ENCODE data around the gene CELF2.

Gene CELF2

GRCh38 chr10:11266426-11266825, 248.8 kb downstream of the CELF2 start:
- H3K9ac ChIP-seq (ENCODE audit: low read depth, low read length) = no peak overlapping the region
- no peaks in the 10 kb centered on the region for H3K9me3 ChIP-seq (ENCODE audit: insufficient read depth, low read depth, low read length)
- H3K4me3 ChIP-seq (ENCODE audit: low read length) = no peak overlapping the region
- no peak overlapping the region for H3K27ac ChIP-seq (ENCODE audit: low read length)
- H3K36me3 ChIP-seq (ENCODE audit: insufficient read depth, low read depth, low read length) = 0 out of 2 replicates have a peak, but pooled peaks cover 4% of the 10 kb centered on the region
- H3K27me3 ChIP-seq (ENCODE audit: insufficient read depth, low read length) = no peaks in the 10 kb centered on the region
- H3K4me1 ChIP-seq (ENCODE audit: insufficient read depth, low read length) = peaks cover 24% of the 10 kb centered on the region

- no peak overlapping the region for H3K27ac ChIP-seq (ENCODE audit: low read length)
- no peaks in the 10 kb centered on the region for H3K27me3 ChIP-seq (ENCODE audit: insufficient read depth, low read length)
- no peak overlapping the region for H3K4me3 ChIP-seq (ENCODE audit: low read length)
- 0 out of 2 replicates have a peak, but pooled peaks cover 8% of the 10 kb centered on the region for H3K36me3 ChIP-seq (ENCODE audit: insufficient read depth, low read depth, low read length)
- H3K9me3 ChIP-seq (ENCODE audit: insufficient read depth, low read depth, low read length) = no peaks in the 10 kb centered on the region
- H3K4me1 ChIP-seq (ENCODE audit: insufficient read depth, low read length) = peaks cover 21% of the 10 kb centered on the region
- peak overlapping the region; percentile 12; the same call in 1 of the 2 replicates for H3K9ac ChIP-seq (ENCODE audit: low read depth, low read length)
These were observed 252.6 kb downstream of the CELF2 start for GRCh38 chr10:11270135-11270857.

- no peaks in the 10 kb centered on the region for H3K27me3 ChIP-seq (ENCODE audit: insufficient read depth, low read length)
- H3K4me1 ChIP-seq (ENCODE audit: insufficient read depth, low read length) = peaks cover 18% of the 10 kb centered on the region
- H3K4me3 ChIP-seq (ENCODE audit: low read length) = no peak overlapping the region
- 0 out of 2 replicates have a peak, but pooled peaks cover 10% of the 10 kb centered on the region for H3K36me3 ChIP-seq (ENCODE audit: insufficient read depth, low read depth, low read length)
- H3K9me3 ChIP-seq (ENCODE audit: insufficient read depth, low read depth, low read length) = no peaks in the 10 kb centered on the region
- H3K27ac ChIP-seq (ENCODE audit: low read length) = no peak overlapping the region
- no peak overlapping the region; the same call in 1 of the 2 replicates for H3K9ac ChIP-seq (ENCODE audit: low read depth, low read length)
These were observed 253.1 kb downstream of the CELF2 start for GRCh38 chr10:11270858-11271179.

- Histone ChIP-seq H3K4me1 (ENCODE audit: insufficient read depth, low read length) (peaks cover 10% of the 10 kb centered on the region), H3K4me3 (ENCODE audit: low read length) (no peak overlapping the region), H3K9me3 (ENCODE audit: insufficient read depth, low read depth, low read length) (no peaks in the 10 kb centered on the region), H3K27me3 (ENCODE audit: insufficient read depth, low read length) (no peaks in the 10 kb centered on the region), H3K27ac (ENCODE audit: low read length) (no peak overlapping the region), H3K36me3 (ENCODE audit: insufficient read depth, low read depth, low read length) (0 out of 2 replicates have a peak, but pooled peaks cover 10% of the 10 kb centered on the region), H3K9ac (ENCODE audit: low read depth, low read length) (no peak overlapping the region)
These were observed 255.3 kb downstream of the CELF2 start for GRCh38 chr10:11272915-11273389.

- H3K4me3 ChIP-seq (ENCODE audit: low read length) = no peak overlapping the region
- H3K27ac ChIP-seq (ENCODE audit: low read length) = no peak overlapping the region
- no peaks in the 10 kb centered on the region for H3K27me3 ChIP-seq (ENCODE audit: insufficient read depth, low read length)
- 0 out of 2 replicates have a peak, but pooled peaks cover 10% of the 10 kb centered on the region for H3K36me3 ChIP-seq (ENCODE audit: insufficient read depth, low read depth, low read length)
- H3K9me3 ChIP-seq (ENCODE audit: insufficient read depth, low read depth, low read length) = no peaks in the 10 kb centered on the region
- H3K9ac ChIP-seq (ENCODE audit: low read depth, low read length) = no peak overlapping the region
- peaks cover 10% of the 10 kb centered on the region for H3K4me1 ChIP-seq (ENCODE audit: insufficient read depth, low read length)
These were observed 256.8 kb downstream of the CELF2 start for GRCh38 chr10:11274452-11274851.

- no peak overlapping the region for H3K9ac ChIP-seq (ENCODE audit: low read depth, low read length)
- no peaks in the 10 kb centered on the region for H3K9me3 ChIP-seq (ENCODE audit: insufficient read depth, low read depth, low read length)
- peaks cover 3% of the 10 kb centered on the region; the same call in 1 of the 2 replicates for H3K4me1 ChIP-seq (ENCODE audit: insufficient read depth, low read length)
- H3K4me3 ChIP-seq (ENCODE audit: low read length) = no peak overlapping the region
- H3K27me3 ChIP-seq (ENCODE audit: insufficient read depth, low read length) = no peaks in the 10 kb centered on the region
- H3K36me3 ChIP-seq (ENCODE audit: insufficient read depth, low read depth, low read length) = 0 out of 2 replicates have a peak, but pooled peaks cover 10% of the 10 kb centered on the region
- H3K27ac ChIP-seq (ENCODE audit: low read length) = no peak overlapping the region
These were observed 258.0 kb downstream of the CELF2 start for GRCh38 chr10:11275651-11276050.

- Histone ChIP-seq H3K27me3 (ENCODE audit: insufficient read depth, low read length) (no peaks in the 10 kb centered on the region), H3K4me3 (ENCODE audit: low read length) (no peak overlapping the region), H3K9me3 (ENCODE audit: insufficient read depth, low read depth, low read length) (no peaks in the 10 kb centered on the region), H3K9ac (ENCODE audit: low read depth, low read length) (no peak overlapping the region), H3K27ac (ENCODE audit: low read length) (no peak overlapping the region), H3K36me3 (ENCODE audit: insufficient read depth, low read depth, low read length) (0 out of 2 replicates have a peak, but pooled peaks cover 6% of the 10 kb centered on the region), H3K4me1 (ENCODE audit: insufficient read depth, low read length) (no peaks in the 10 kb centered on the region)
These were observed 258.8 kb downstream of the CELF2 start for GRCh38 chr10:11276449-11276990.

GRCh38 chr10:11279314-11279713, 261.6 kb downstream of the CELF2 start:
- Histone ChIP-seq H3K27ac (ENCODE audit: low read length) (no peak overlapping the region), H3K27me3 (ENCODE audit: insufficient read depth, low read length) (no peaks in the 10 kb centered on the region), H3K36me3 (ENCODE audit: insufficient read depth, low read depth, low read length) (0 out of 2 replicates have a peak, but pooled peaks cover 5% of the 10 kb centered on the region), H3K9me3 (ENCODE audit: insufficient read depth, low read depth, low read length) (no peaks in the 10 kb centered on the region; the same call in 1 of the 2 replicates), H3K4me1 (ENCODE audit: insufficient read depth, low read length) (no peaks in the 10 kb centered on the region), H3K9ac (ENCODE audit: low read depth, low read length) (no peak overlapping the region), H3K4me3 (ENCODE audit: low read length) (no peak overlapping the region)

GRCh38 chr10:11280187-11280932, 262.7 kb downstream of the CELF2 start:
- H3K4me3 ChIP-seq (ENCODE audit: low read length) = no peak overlapping the region
- no peaks in the 10 kb centered on the region for H3K27me3 ChIP-seq (ENCODE audit: insufficient read depth, low read length)
- no peak overlapping the region for H3K9ac ChIP-seq (ENCODE audit: low read depth, low read length)
- no peaks in the 10 kb centered on the region; the same call in 1 of the 2 replicates for H3K9me3 ChIP-seq (ENCODE audit: insufficient read depth, low read depth, low read length)
- 0 out of 2 replicates have a peak, but pooled peaks cover 2% of the 10 kb centered on the region for H3K36me3 ChIP-seq (ENCODE audit: insufficient read depth, low read depth, low read length)
- H3K4me1 ChIP-seq (ENCODE audit: insufficient read depth, low read length) = no peaks in the 10 kb centered on the region
- H3K27ac ChIP-seq (ENCODE audit: low read length) = no peak overlapping the region

GRCh38 chr10:11282156-11282555, 264.5 kb downstream of the CELF2 start:
- no peaks in the 10 kb centered on the region for H3K36me3 ChIP-seq (ENCODE audit: insufficient read depth, low read depth, low read length)
- H3K9ac ChIP-seq (ENCODE audit: low read depth, low read length) = no peak overlapping the region
- H3K27ac ChIP-seq (ENCODE audit: low read length) = no peak overlapping the region
- H3K27me3 ChIP-seq (ENCODE audit: insufficient read depth, low read length) = no peaks in the 10 kb centered on the region
- H3K4me1 ChIP-seq (ENCODE audit: insufficient read depth, low read length) = no peaks in the 10 kb centered on the region
- no peaks in the 10 kb centered on the region; the same call in 1 of the 2 replicates for H3K9me3 ChIP-seq (ENCODE audit: insufficient read depth, low read depth, low read length)
- no peak overlapping the region for H3K4me3 ChIP-seq (ENCODE audit: low read length)

GRCh38 chr10:11282661-11283060, 265.0 kb downstream of the CELF2 start:
- no peaks in the 10 kb centered on the region for H3K4me1 ChIP-seq (ENCODE audit: insufficient read depth, low read length)
- H3K27ac ChIP-seq (ENCODE audit: low read length) = no peak overlapping the region
- H3K9ac ChIP-seq (ENCODE audit: low read depth, low read length) = no peak overlapping the region
- H3K4me3 ChIP-seq (ENCODE audit: low read length) = no peak overlapping the region
- no peaks in the 10 kb centered on the region for H3K27me3 ChIP-seq (ENCODE audit: insufficient read depth, low read length)
- no peaks in the 10 kb centered on the region for H3K36me3 ChIP-seq (ENCODE audit: insufficient read depth, low read depth, low read length)
- H3K9me3 ChIP-seq (ENCODE audit: insufficient read depth, low read depth, low read length) = no peaks in the 10 kb centered on the region; the same call in 1 of the 2 replicates
